GM21528 (cell line): ENCODE measurements around the gene AGAP2.

Experiments
- ATAC-seq: cut with Tn5 transposase; IDR thresholded peaks from one replicate; pipeline ENCODE4 v1.9.1; 2021; ENCODE audit warnings: mild to moderate bottlenecking, moderate library complexity; ENCODE audit not compliant: unreplicated experiment, low FRiP score

The AGAP2 gene

DNA sequence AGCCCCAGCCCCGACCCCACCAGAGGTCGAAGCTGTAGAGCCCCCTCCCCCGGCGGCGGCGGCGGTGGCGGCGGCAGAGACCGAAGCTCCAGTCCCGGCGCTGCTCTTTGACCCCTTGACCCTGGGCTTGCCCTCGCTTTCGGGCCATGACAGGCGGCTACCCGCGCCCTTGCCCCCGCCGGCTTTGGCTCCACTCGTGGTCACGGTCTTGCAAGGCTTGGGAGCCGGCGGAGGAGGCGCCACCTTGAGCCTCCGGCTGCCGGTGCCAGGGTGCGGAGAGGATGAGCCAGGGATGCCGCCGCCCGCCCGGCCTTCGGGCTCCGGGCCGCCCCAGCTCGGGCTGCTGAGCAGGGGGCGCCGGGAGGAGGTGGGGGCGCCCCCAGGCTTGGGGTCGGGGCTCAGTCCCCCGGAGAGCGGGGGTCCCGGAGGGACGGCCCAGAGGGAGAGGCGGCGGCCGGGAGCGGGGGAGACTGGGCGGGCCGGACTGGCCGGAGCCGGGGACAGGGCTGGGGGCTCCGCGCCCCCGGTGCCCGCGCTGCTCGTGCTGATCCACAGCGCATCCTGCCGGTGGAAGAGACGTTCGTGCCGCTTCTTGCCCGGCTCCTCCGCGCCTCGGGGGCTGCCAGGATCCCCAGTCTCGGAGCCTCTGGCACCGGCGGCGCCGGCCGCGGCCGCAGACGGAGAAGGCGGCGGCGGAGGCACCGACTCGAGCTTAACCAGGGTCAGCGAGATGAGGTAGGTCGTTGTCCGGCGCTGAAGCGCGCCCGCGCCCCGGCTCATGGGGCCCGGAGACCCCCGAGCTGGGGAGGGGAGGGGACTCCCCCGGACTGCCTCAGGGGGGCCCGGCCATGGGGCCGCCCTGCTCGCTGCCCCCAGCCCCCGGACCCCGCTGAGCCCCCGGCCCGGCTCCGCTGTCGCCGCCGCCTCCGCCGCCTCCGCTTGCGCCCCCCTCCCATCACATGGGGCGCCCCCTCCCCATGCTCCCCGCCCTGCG is 778 bp downstream of the AGAP2 start:
- no peak for ATAC-seq

DNA sequence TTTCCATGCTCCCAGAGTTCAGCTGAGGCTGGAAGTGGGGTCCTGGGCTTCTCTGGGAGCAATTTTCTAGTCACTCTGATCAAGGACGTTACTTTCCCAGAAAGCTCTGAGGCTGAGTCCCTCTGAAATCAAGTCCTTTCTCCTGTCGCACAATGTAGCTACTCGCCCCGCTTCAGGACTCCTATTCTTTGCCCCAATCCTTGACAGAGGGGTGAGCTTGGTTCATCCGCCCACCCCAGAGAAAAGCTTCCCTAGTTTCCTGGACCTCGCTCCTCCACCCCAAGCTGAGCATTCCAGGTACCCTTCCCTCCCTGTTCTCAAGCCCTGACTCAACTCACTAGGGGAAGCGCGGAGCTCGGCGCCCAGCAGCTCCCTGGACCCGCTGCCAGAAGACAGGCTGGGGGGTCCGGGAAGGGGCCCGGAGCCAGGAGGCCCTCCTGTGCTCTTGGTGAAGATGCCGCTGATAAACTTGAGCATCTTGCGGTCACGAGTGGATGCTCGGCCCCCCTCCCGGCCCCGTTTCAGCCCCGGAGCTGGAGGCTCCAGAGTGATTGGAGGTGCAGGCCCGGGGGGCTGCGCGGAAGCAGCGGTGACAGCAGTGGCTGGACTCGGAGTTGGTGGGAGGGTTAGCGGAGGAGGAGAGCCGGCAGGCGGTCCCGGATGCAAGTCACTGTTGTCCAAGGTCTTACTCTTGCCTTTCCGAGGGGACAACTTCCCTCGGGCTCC is 1.6 kb downstream of the AGAP2 start:
- no peak for ATAC-seq

DNA sequence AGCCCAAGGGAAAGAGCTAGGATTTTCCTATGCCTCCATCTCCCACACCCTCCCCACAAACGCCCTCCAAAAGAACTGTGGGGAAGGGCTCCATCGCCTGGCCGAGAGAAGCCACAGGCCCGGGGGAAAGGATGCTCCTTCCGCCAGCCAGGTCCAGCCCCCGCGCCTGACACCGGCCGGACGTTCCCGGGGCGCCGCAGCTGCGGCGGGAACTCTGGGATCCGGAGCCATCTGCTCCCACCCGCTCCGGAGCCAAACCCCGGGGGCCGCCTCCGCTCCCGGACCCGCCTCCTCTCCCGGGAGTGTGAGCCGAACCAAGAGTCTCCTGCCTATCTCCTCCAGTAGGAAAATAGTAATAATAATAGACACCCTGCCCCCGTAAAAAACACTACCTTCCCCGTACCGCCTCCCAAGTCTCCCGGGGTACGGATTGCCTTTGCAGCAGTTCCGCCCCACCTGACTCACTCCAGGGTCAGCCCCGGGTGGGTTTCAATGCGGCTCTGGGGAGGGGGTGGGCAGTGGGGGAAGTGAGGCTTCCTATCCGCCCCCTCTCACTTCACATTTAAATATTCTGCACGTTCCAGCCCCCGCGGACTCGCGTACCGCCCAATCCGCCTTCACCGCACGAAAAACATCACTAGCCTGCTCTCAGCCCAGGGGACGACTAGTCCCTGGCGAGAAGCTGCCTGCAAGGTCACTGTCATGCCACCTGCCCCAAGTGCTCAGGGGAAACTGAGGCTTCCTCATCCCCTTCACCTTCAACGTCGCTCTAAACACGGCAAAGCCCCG is 2.4 kb downstream of the AGAP2 start:
- no peak for ATAC-seq

DNA sequence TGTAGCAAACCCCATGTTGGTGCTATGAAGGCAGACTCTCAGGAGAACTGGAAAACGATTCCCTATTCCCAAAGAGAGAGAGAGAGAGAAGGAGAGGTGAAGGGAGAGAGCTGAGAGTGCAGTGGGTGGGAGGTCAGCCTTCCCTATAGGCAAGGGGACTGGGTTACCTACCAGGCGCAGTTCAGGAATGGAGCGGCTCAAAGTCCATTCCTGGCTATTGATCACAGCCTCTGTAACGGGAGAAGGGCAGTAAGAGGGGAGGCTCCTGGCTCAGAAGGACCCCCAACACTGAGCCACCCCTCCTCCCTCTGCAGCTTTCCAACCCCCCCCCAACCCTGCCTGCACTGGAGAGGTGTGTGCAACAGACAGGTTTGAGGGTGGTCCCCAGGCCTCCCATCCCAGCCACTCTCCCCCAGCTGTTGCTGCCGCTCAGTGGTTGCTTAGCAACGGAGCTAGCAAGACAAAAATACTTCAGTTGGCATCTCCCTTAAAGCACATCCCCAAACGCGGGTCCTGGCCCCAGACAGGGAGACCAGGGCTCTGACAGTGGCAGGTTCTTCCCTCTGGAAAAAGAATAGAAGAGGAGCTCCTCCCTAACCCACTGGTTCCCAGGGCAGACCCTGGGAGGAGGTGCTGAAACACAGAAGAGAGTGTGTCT is 3.2 kb downstream of the AGAP2 start:
- no peak for ATAC-seq

DNA sequence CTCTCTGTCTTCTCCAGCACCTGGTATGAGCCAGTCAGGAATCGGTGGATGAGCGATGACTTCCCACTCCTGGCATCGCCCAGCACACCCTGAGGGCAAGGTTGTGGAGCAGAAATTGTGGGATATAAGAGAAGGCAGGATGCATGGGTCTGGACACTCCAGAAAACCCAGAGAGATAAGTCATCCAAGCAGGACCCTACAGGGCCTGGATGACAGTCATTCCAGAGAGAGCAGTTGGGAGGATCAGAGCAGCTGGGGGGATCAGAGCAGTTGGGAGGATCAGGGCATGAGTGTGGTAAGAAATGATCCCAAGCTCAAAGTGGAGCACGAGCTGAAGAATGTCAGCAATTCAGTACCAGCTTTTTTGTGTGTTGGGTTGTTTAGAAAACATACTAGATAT is 4.0 kb downstream of the AGAP2 start:
- no peak for ATAC-seq

DNA sequence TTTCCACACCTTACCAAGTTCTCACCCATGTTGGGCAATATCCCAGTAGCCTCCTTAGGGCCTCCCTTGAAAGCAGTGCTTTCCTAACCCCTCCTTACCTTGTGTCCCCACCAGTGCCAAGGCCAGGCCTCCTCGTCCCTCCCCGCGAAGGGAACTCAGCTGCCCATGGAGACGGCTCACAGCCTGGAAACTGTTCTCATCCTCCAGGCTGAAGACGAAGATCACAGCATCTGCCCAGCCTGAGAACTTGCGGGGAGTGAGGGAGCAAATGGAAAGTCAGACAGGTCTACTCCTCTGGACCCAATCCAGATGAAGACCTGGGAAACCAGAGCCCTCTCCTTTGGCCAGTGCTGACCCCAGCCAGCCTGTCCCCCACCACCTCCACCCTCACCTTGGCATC is 4.6 kb downstream of the AGAP2 start:
- no peak for ATAC-seq

DNA sequence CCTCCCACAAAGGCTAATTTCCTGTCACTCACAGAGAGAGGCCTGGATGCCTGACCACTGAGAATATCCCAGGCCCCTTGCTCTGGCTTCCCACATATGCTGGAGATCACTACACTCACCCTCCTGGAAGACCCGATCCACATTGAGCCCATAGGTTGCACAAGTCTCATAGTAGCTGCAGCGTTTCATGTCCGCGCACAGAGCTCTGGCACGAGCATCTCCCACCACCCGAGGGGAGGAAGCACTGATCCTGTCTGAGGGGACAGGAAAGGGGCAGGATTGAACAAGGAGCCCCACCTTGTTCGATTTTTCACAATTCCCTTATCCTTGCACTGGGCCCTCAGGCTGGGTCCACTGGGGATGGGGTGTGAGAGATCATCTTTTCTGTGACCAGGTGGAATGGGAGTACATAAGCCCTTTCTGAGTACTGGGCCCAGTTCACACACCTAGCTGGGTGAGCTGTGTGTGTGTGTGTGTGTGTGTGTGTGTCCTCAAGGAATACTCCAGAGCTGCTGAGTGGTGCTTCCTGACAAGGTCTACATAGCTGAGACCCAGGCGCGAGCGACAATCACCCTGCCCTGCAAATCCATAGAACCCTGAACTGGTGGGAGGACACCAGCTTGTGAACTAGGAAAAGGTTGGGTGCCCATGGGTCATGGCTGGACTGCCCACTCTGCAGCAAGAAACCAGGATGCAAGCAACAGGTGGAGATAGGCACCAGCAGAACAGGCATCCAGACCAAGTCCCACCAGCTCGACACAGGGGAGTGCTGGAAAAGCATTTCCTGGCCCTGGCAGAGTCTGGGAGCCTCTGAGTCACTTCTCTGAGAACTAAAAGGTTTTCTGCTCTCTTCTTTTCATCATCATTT is 5.6 kb downstream of the AGAP2 start:
- ATAC-seq: no peak

DNA sequence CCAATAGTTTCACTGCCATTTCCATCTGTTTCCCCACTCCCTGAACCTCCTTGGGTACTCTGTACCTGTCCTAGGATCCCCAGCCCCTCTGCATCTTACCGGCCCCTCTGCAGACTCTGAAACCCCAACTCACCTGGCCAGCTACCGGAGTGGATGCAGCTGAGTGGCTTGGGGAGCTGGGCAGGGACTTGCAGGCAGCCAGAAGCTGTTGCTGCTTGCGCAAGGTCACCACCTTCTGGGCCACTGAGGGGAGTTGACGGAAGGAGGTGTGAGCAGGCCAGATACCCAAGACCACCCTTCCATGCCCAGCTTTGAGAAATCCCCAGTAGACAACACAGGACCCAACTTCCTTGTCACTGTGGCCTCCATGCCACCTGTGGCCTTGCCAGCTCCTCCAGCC is 6.3 kb downstream of the AGAP2 start:
- no peak for ATAC-seq

DNA sequence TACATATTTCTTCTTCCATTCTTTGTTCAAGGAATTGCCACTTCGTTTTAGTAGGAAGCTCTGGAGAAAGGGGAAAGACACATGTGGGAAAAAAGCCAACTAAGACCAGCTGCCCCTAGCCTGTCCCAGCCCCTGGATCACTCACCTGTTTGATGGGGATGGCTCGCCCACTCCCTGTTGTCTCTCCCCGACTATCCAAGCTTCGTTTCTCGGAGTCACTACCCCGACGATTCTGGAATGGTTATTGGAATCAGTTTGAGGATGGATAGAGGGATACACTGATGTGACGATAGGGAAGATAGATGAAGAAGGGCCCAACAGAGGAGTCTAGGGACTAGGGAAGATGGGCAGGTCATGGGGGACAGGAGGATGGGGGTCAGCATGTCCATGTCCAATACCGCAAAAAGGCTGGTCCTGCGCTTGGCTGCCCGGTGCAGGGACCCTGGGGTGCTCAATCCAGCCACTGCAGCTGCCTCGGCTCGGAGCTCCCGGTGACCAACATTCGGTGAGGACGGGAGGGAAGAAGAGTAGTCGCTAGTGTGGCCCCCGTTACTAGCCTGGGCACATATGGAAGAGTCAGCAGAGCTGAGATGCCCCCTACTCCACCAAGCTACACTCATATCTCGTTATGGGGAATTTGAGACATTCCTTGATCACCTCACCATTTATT is 7.0 kb downstream of the AGAP2 start:
- no peak for ATAC-seq

DNA sequence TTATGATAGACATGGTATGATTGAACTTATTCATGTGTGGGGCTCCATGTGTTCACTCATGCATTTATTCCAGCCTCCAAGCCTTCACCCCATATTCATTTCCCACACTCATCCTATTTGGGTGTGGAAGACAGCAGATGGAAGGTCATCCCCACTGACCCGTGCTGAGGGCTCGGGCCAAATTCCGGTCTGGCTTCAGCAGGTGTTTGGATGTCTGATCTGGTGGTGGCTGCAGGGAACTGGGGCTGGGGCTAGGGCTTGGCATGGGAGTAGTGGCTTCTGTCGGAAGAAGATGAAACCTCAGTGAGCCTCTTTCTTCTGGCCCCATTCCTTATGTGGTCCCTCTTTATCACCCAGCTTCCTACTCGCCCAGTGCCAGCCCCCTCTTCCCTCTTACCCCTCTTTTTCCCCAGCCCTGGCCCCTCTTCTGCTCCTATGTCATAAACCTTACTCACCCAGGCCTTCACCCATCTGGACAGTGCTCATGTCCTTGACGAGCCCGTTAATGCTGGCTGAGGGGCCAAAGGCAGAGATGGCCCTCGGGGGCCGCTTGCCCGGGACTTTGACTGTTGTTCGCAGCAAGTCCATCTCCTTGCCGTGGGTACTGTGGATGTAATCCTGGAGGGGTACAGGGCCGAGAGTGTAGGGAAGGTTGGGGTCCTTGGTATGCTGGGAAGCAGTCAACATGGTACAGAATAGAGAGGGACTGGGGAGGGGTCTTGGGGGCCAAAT is 8.0 kb downstream of the AGAP2 start:
- no peak for ATAC-seq

DNA sequence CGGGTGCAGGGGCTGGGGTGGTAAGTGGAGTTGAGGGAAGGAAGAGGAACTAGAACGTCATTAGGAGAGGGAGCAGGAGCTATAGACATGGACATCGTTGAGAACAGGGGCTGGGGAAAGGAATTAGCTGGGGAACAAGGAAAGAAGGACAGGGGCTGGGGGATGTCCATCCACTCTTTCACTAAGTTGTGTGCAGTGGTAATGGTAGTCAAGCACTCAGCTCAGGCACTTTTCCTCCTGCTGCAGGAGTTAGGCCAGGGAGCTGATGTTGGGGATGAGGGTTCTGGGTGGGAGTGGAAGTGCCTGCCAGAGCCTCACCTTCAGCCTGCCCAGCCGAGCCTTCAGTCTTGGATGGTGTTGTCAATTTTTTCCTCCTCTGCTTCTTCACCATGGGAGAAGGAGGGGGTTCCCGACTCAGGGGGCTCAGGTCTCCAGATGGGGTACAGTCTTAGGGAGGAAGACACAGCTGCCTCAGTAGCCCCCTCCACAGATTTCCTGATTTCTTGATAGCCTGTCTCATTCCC is 9.2 kb downstream of the AGAP2 start:
- ATAC-seq: no peak

DNA sequence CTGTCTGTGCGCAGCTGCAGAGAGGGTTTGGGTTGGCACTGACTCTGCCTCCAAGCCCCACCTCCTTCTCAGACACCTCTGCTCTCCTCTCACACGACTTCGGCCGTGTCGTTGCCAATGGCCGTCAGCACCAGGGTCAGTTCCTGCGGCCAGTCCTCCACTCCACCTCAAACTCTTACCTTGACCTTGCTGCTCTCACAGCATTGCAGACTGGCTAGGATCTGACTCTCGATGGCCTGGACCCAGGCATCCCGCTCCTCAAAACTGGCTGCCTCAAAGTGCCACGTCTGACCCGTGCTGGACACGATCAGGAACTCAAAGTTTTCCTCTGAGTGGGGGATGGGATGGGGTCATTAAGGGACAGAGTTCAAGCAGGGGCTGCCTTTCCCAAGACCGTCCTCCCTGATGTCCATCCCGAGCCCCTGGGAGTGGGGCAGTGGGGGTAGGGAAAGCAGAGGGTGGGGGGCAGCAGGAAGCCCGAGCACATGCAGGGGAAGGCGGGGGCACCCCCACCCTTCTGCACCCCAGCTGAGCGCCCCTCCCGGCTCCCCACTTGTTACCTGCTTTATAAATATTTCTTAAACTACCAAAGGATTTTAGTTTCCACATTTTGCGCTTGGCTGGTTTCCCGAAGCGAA is 10.7 kb downstream of the AGAP2 start:
- ATAC-seq: no peak

DNA sequence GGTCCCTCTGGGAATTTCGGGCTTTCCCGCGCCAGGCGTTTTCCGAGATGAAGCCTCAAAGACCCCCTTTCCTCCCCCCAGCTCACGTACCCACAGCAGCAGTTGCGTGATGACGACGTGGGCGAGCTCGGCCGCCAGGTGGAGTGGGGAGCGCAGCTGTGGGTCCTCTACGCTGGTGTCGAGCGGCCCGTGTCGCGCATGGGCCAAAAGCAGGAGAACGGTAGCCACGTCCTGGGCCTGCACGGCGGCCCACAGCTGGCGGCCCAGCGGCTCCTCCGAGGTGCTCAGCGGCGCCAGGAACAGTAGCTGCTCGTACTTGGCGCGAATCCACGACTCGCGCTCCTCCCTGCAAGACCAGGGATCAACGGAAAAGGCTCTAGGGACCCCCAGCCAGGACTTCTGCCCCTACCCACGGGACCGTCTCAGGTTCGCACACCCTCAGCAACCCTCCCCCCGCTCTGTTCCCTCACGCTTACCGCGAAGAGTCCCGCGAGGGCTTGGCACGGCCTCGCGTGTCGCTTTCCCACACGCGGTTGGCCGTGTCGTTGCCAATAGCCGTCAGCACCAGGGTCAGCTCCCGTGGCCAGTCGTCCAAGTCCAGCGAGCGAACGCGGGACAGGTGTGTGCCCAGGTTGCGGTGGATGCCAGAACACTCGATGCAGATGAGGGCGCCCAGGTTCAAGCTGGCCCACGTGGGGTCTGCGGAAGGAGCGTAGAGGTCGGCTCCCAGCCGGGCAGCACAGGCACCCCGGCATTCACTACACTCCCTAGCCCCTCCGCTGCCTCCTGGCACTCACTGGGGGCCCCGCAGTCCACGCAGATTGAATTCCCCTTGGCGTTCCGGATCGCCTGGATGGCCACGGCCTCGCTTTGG is 11.4 kb downstream of the AGAP2 start:
- no peak for ATAC-seq

DNA sequence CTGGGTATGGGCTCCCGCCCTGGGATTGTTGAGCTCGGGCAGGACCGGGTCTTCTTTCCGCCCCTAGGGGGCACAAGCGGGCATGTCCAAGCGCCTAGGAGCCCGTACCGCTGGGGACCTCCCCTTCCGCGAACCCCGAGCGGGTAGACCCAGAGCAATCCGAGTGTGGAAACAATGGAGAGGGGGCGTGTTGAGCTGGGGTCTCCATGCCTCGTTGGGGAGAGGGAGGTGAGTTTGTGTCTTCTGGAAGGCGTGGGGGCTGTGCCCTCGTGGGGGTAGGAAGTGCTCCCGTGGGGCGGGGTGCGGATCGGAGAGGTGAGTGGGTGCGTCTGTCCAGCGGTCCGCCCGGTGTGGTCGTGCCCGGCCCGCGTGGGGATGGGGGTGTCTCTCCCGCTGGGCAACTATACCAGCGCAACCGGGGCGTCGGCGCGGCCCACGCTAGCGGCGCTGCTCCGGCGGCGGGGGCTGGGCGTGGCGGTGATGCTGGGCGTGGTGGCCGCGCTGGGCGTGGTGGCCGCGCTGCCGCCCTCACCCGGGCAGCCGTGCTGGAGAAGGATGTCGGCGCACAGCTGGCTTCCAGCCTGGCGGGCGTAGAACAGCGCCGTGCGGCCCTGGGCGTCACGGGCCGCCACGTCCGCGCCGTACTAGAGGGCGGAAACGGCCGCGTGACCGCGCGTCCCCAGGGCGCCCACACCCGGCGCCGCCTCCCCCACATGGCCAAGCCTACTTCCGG is 12.2 kb downstream of the AGAP2 start:
- ATAC-seq: no peak

DNA sequence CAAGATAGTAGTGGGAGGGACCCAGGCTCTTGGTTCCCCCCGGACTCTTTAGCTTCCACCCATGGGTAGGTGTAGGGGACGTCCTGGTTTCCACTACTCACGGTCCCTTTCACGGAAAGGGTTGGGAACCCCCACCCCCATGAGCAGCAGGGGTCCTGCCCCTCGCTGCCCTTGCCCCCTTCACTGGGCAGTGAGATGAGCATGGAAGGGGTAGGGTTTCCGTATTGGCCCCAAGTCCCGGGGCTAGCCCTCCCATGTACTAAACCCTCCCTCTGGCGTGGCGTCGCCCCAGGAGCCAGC is 12.7 kb downstream of the AGAP2 start:
- ATAC-seq: no peak
